ENCODE results near the gene ATAD5.

DNA sequence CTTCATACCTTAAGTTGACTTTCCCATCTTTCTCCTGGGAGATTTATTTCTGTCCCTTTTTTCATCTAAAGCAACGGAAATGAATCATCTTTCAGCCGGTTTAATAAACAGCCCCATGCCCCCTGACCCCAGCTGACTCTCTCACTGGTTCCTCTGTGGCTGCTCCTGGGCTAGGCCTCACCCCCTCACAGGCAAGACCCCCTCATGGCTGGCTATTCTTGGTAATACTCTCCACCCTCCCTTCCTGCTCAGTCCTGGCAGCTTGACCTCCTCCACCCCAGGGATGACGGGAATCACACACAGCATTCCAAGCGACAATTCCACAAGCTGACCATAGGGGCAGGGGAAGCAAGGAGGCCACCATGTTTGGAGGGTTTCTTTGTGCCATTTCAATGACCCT is 88.5 kb downstream of the ATAD5 start:
- TF ChIP-seq, protein P1, sequence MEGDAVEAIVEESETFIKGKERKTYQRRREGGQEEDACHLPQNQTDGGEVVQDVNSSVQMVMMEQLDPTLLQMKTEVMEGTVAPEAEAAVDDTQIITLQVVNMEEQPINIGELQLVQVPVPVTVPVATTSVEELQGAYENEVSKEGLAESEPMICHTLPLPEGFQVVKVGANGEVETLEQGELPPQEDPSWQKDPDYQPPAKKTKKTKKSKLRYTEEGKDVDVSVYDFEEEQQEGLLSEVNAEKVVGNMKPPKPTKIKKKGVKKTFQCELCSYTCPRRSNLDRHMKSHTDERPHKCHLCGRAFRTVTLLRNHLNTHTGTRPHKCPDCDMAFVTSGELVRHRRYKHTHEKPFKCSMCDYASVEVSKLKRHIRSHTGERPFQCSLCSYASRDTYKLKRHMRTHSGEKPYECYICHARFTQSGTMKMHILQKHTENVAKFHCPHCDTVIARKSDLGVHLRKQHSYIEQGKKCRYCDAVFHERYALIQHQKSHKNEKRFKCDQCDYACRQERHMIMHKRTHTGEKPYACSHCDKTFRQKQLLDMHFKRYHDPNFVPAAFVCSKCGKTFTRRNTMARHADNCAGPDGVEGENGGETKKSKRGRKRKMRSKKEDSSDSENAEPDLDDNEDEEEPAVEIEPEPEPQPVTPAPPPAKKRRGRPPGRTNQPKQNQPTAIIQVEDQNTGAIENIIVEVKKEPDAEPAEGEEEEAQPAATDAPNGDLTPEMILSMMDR (conservative IDR thresholded peaks at IDR 0.05) = no peak
- TF ChIP-seq ZFX (IDR thresholded peaks at IDR 0.05) = no peak

Measured in C4-2B (cell line).